DMS114 treated with DMSO at 0.1 percent for 48 hours (cell line): ENCODE results near the gene TRPM4.
"Not testable (repeated sequence)": the region's sequence is repeated elsewhere in the genome, so short reads cannot be mapped to it uniquely, and the experiment has no call there.

Source experiments
- DNase-seq: peaks from one replicate; lab custom pipeline; 2025; ENCODE audit not compliant: unreplicated experiment; lab: John Stamatoyannopoulos, UW

TRPM4 gene

GRCh38 chr19:49186108-49186507 is 28.5 kb downstream of the TRPM4 start:
- DNase-seq = no peak

- DNase-seq = no peak
Measured at GRCh38 chr19:49188626-49189200, 31.1 kb downstream of the TRPM4 start.

GRCh38 chr19:49189259-49189658 is 31.7 kb downstream of the TRPM4 start:
- no peak for DNase-seq

- DNase-seq = no peak
Measured at GRCh38 chr19:49190781-49191180, 33.2 kb downstream of the TRPM4 start.

GRCh38 chr19:49193822-49194394 is 36.3 kb downstream of the TRPM4 start:
- DNase-seq = no peak

GRCh38 chr19:49194408-49194807 is 36.8 kb downstream of the TRPM4 start:
- DNase-seq = no peak

GRCh38 chr19:49196527-49197240 is 39.1 kb downstream of the TRPM4 start:
- no peak for DNase-seq

- DNase-seq = no peak
Measured at GRCh38 chr19:49200238-49200862, 42.8 kb downstream of the TRPM4 start.

GRCh38 chr19:49201042-49201441 is 43.5 kb downstream of the TRPM4 start:
- no peak for DNase-seq

- no peak for DNase-seq
Measured at GRCh38 chr19:49205114-49205513, 47.5 kb downstream of the TRPM4 start.

GRCh38 chr19:49209502-49209901 is 51.9 kb downstream of the TRPM4 start:
- DNase-seq = not testable (repeated sequence)

- no peak for DNase-seq
Measured at GRCh38 chr19:49210108-49210900, 52.7 kb downstream of the TRPM4 start.

- DNase-seq = no peak
Measured at GRCh38 chr19:49210901-49211451, 53.4 kb downstream of the TRPM4 start.

- no peak for DNase-seq
Measured at GRCh38 chr19:49212016-49212701, 54.6 kb downstream of the TRPM4 start.

- DNase-seq = no peak
Measured at GRCh38 chr19:49213791-49214190, 56.2 kb downstream of the TRPM4 start.

GRCh38 chr19:49214701-49215100 is 57.1 kb downstream of the TRPM4 start:
- no peak for DNase-seq

- DNase-seq = no peak
Measured at GRCh38 chr19:49216071-49216470, 58.5 kb downstream of the TRPM4 start.

- no peak for DNase-seq
Measured at GRCh38 chr19:49217382-49217781, 59.8 kb downstream of the TRPM4 start.

GRCh38 chr19:49222011-49222410 is 64.4 kb downstream of the TRPM4 start:
- no peak for DNase-seq

- no peak for DNase-seq
Measured at GRCh38 chr19:49222528-49222927, 64.9 kb downstream of the TRPM4 start.
